KMS-11 (cell line): ENCODE measurements around the gene ESPNL.
A peak's percentile ranks its signal among the peaks of the same experiment; 100 is the strongest.

Source experiments
- H2AFZ ChIP-seq: fragments of 200-600 bp; sonication (generic); 2 replicates; pipeline ENCODE4 v1.6.1; 2016; ENCODE audit warnings: antibody characterized with exemption, mixed run types, low read depth
- H3K27ac ChIP-seq: fragments of 200-600 bp; sonication (generic); 2 replicates; pipeline ENCODE4 v1.6.1; 2016; ENCODE audit warnings: mild to moderate bottlenecking, mixed run types
- H3K27me3 ChIP-seq: fragments of 200-600 bp; sonication (generic); 2 replicates; pipeline ENCODE4 v1.6.1; 2017; ENCODE audit warnings: mild to moderate bottlenecking, low read depth, mixed run types, moderate library complexity; ENCODE audit not compliant: insufficient read depth
- H3K36me3 ChIP-seq: fragments of 200-600 bp; sonication (generic); 2 replicates; pipeline ENCODE4 v1.6.1; 2017; ENCODE audit warnings: mild to moderate bottlenecking, mixed run types; ENCODE audit not compliant: insufficient read depth
- H3K4me1 ChIP-seq: fragments of 200-600 bp; sonication (generic); 2 replicates; pipeline ENCODE4 v1.6.1; 2016; ENCODE audit warnings: mild to moderate bottlenecking, low read depth, mixed run types; ENCODE audit not compliant: poor library complexity, severe bottlenecking
- H3K4me2 ChIP-seq: fragments of 200-600 bp; sonication (generic); 2 replicates; pipeline ENCODE4 v1.7.0; 2016; ENCODE audit warnings: mild to moderate bottlenecking, mixed run types
- H3K4me3 ChIP-seq: fragments of 200-600 bp; sonication (generic); IDR thresholded peaks from 2 replicates; pipeline ENCODE4 v1.6.1; 2017; ENCODE audit warnings: low read depth, low read length, mixed read lengths; ENCODE audit not compliant: insufficient read depth
- H3K79me2 ChIP-seq: fragments of 200-600 bp; sonication (generic); 2 replicates; pipeline ENCODE4 v1.6.1; 2016; ENCODE audit warnings: low read depth, mixed run types; ENCODE audit not compliant: insufficient read depth
- H3K9ac ChIP-seq: fragments of 200-600 bp; sonication (generic); 2 replicates; pipeline ENCODE4 v1.6.1; 2016; ENCODE audit warnings: mild to moderate bottlenecking, mixed run types
- H4K20me1 ChIP-seq: fragments of 200-600 bp; sonication (generic); 2 replicates; pipeline ENCODE4 v1.6.1; 2016; ENCODE audit warnings: mild to moderate bottlenecking, mixed run types; ENCODE audit not compliant: insufficient read depth
- TF ChIP-seq, protein P1 (sequence below): fragments of 200-600 bp; sonication (generic); conservative IDR thresholded peaks from 2 replicates; pipeline ENCODE4 v1.6.1; 2017; ENCODE audit warnings: low read depth, mild to moderate bottlenecking, antibody characterized with exemption, low read length, moderate library complexity, mixed read lengths

ESPNL gene

GRCh38 chr2:238157506-238158017 lies 57.4 kb downstream of the ESPNL start:
- no peaks in the 10 kb centered on the region for H3K36me3 ChIP-seq
- TF ChIP-seq, protein P1, sequence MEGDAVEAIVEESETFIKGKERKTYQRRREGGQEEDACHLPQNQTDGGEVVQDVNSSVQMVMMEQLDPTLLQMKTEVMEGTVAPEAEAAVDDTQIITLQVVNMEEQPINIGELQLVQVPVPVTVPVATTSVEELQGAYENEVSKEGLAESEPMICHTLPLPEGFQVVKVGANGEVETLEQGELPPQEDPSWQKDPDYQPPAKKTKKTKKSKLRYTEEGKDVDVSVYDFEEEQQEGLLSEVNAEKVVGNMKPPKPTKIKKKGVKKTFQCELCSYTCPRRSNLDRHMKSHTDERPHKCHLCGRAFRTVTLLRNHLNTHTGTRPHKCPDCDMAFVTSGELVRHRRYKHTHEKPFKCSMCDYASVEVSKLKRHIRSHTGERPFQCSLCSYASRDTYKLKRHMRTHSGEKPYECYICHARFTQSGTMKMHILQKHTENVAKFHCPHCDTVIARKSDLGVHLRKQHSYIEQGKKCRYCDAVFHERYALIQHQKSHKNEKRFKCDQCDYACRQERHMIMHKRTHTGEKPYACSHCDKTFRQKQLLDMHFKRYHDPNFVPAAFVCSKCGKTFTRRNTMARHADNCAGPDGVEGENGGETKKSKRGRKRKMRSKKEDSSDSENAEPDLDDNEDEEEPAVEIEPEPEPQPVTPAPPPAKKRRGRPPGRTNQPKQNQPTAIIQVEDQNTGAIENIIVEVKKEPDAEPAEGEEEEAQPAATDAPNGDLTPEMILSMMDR: no peak
- no peak overlapping the region for H2AFZ ChIP-seq
- no peak overlapping the region for H3K27ac ChIP-seq
- no peaks in the 10 kb centered on the region for H3K79me2 ChIP-seq
- no peak overlapping the region for H3K9ac ChIP-seq
- H3K4me3 ChIP-seq: no peak overlapping the region
- no peaks in the 10 kb centered on the region for H4K20me1 ChIP-seq
- H3K4me2 ChIP-seq: no peak overlapping the region
- no peaks in the 10 kb centered on the region for H3K4me1 ChIP-seq
- H3K27me3 ChIP-seq: no peaks in the 10 kb centered on the region

DNA sequence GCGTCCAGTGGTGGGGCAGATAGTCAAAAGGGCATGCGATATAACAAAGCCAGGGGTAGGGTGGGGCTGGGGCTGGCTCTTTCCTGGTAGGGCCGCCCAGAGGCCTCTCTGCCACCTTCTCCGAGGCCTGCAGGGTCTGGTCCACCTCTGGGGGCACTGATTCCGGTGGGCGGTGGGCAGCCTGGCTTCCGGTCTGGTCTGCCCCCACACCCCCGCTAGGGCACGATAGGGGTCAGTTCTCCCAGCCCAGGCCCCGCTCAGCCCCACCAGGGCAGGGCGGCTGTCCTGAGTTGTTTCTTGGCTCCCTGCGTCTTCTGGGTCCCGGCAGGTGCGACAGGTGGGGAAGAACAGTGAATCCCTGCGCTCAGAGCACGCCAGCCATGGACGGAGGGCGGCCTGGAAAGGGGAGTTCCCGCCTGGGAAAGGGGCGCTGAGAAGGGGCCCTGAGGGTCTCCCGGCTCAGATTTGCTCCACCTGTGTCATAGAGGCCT lies 57.9 kb downstream of the ESPNL start:
- H2AFZ ChIP-seq: no peak overlapping the region
- H3K4me3 ChIP-seq: no peak overlapping the region
- H3K4me2 ChIP-seq: no peak overlapping the region
- no peaks in the 10 kb centered on the region for H4K20me1 ChIP-seq
- H3K27me3 ChIP-seq: no peaks in the 10 kb centered on the region
- no peak overlapping the region for H3K27ac ChIP-seq
- H3K9ac ChIP-seq: no peak overlapping the region
- H3K4me1 ChIP-seq: no peaks in the 10 kb centered on the region
- no peaks in the 10 kb centered on the region for H3K36me3 ChIP-seq
- H3K79me2 ChIP-seq: no peaks in the 10 kb centered on the region
- TF ChIP-seq, protein P1: no peak

DNA sequence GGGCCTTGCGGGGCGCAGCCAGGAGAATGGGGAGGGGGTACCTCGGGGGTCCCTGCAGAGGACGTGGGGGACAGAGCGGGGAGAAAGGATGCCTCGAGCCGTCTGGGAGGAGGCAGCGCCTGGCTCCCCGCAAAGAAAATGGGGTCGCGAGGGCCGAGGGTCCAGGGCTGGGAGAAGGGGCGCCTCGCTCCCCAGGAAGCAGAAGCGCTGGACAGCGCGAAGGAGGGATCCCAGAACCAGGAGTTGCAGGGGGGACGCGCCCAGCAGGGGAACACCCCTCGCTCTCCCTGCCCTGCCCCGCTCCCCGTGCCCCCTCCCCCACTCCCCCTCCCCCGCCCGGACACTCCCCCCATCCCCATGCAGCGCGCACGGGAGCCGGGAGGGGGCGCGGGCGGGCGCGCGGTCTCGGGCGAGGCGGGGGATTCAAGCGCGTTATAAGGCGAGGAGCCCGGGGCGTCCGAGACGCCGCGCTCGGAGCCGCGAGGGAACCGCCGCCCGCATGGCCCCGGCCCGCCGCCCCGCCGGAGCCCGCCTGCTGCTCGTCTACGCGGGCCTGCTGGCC lies 58.5 kb downstream of the ESPNL start, which contains the start of gene ERFE:
Gene ERFE (plus strand): TSS at position 462 of the 562 bp plus-strand sequence. CDS start 38 bp downstream, at position 500.
- Histone ChIP-seq H3K4me1 (no peaks in the 10 kb centered on the region), H3K27me3 (no peaks in the 10 kb centered on the region), H3K79me2 (no peaks in the 10 kb centered on the region), H3K36me3 (no peaks in the 10 kb centered on the region), H3K4me3 (no peak within 1 kb of the TSS), H3K27ac (no peak within 1 kb of the TSS), H2AFZ (peak within 1 kb of the TSS; percentile 64), H3K4me2 (peak within 1 kb of the TSS; percentile 57), H3K9ac (peak within 1 kb of the TSS; percentile 52; the same call in 1 of the 2 replicates), H4K20me1 (no peaks in the 10 kb centered on the region)
- TF ChIP-seq, protein P1: no peak

DNA sequence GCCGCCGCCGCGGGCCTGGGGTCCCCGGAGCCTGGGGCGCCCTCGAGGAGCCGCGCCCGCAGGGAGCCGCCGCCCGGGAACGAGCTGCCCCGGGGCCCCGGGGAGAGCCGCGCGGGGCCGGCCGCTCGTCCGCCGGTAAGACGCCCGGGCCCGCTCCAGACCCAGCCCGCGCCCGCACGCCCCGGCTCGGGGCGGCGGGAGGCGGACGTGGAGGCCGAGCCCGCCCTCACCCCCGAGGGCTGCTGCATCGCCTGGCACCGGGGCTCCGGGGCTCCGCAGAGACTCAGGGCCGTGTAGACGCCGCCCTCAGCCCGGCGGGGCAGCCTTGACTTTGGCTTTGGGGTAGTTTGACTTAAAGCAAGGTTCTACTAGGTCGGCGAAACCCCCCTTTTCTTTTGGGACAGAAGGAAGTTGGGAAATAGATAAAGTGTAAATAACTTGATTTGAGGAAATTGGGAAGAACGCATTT lies 59.0 kb downstream of the ESPNL start:
- no peak overlapping the region for H3K27ac ChIP-seq
- H4K20me1 ChIP-seq: no peaks in the 10 kb centered on the region
- H3K27me3 ChIP-seq: no peaks in the 10 kb centered on the region
- H3K9ac ChIP-seq: peak overlapping the region; percentile 52; the same call in 1 of the 2 replicates
- no peak overlapping the region for H3K4me3 ChIP-seq
- no peaks in the 10 kb centered on the region for H3K79me2 ChIP-seq
- no peaks in the 10 kb centered on the region for H3K4me1 ChIP-seq
- no peaks in the 10 kb centered on the region for H3K36me3 ChIP-seq
- peak overlapping the region; percentile 64 for H2AFZ ChIP-seq
- TF ChIP-seq, protein P1: no peak
- H3K4me2 ChIP-seq: peak overlapping the region; percentile 57
